Heart left ventricle (tissue), 16 donors: ENCODE measurements around the gene CCS. TPM values are rescaled to one million over a fixed set of nuclear protein-coding genes. Genes with fewer than 3 reads are reported as not detected.

Experiments
- ATAC-seq, 4 donors: fragments of 200-7000 bp; cut with Tn5 transposase; one replicate each; pipeline ENCODE4 v1.9.1; 2020 to 2022; ENCODE audit warnings: moderate library complexity in 4 of 4, mild to moderate bottlenecking in 3 of 4, moderate number of reproducible peaks in 1 of 4
- DNase-seq, 5 donors: peaks; one replicate each; pipeline ENCODE4 v3.0.0-alpha.2; 2020
- H3K27ac ChIP-seq, 12 donors: fragments of 200-600 bp; sonication (generic) in 4 of 12; one replicate each; pipeline versions ENCODE4 v1.5.0 to v1.8.0; 2016 to 2022; ENCODE audit warnings: mild to moderate bottlenecking in 2 of 12
- H3K27me3 ChIP-seq, 9 donors: fragments of 200-600 bp; sonication (generic) in 2 of 9; one replicate each; pipeline versions ENCODE4 v1.5.1 to v1.8.0; 2016 to 2022; ENCODE audit warnings: mild to moderate bottlenecking in 3 of 9
- H3K36me3 ChIP-seq, 9 donors: fragments of 200-600 bp; sonication (generic) in 2 of 9; one replicate each; pipeline versions ENCODE4 v1.5.0 to v1.8.0; 2018 to 2022; ENCODE audit warnings: mild to moderate bottlenecking in 2 of 9
- H3K4me1 ChIP-seq, 12 donors: fragments of 200-600 bp; sonication (generic) in 4 of 12; one replicate each; pipeline versions ENCODE4 v1.5.0 to v1.8.0; 2016 to 2022; ENCODE audit warnings: mild to moderate bottlenecking in 3 of 12
- H3K4me3 ChIP-seq, 12 donors: fragments of 200-600 bp; sonication (generic) in 4 of 12; one replicate each; pipeline versions ENCODE4 v1.5.0 to v1.8.0; 2017 to 2022; ENCODE audit warnings: mild to moderate bottlenecking in 9 of 12, moderate library complexity in 4 of 12
- H3K9me3 ChIP-seq, 12 donors: fragments of 200-600 bp; sonication (generic) in 4 of 12; one replicate each; pipeline versions ENCODE4 v1.5.0 to v1.8.0; 2016 to 2022; ENCODE audit warnings: mild to moderate bottlenecking in 1 of 12
- POLR2A ChIP-seq, 2 donors: fragments of 450-650 bp; IDR thresholded peaks; one replicate each; pipeline ENCODE4 v1.6.1; 2017; ENCODE audit warnings: antibody characterized with exemption in 2 of 2, mild to moderate bottlenecking in 2 of 2, moderate library complexity in 2 of 2
- WGBS, 4 donors: extraction: QIAGEN DNeasy Blood & Tissue Kit in 2 of 4; methylation state at CpG; one replicate each; pipeline versions ENCODE4 v1.1.5 to v1.1.7; 2013 to 2018; 5-methylcytosine and 5-hydroxymethylcytosine counted together
- intact Hi-C, 10 donors: fragments of 100-400 bp; cut with DNase I; formaldehyde crosslinking; loops; one replicate each; pipeline versions ENCODE4 v1.11.1 to v1.14.2; 2022
- polyA plus RNA-seq, 2 donors: library from polyadenylated mRNA; stranded (reverse); fragments of 200-250 nt; gene quantifications; one replicate each; pipeline ENCODE4 v1.2.3, GENCODE V29; 2013
- total RNA-seq, 9 donors: library from RNA; depleted of rRNA in 2 of 9; stranded (reverse); fragments of >200 nt in 2 of 9; fragmentation: NEBNext Ultra II Directional in 3 of 9; extraction: Animal tissue kit (Norgen Biotek cat#: 25700) in 3 of 9; gene quantifications; one replicate each; pipeline versions ENCODE4 v1.1.0 to v1.2.4, GENCODE V29; 2016 to 2023
- TF ChIP-seq, protein P1 (sequence below), 12 donors: fragments of 200-600 bp; sonication (generic) in 4 of 12; IDR thresholded peaks; one replicate each; pipeline versions ENCODE4 v1.5.0 to v1.8.0; 2018 to 2022; ENCODE audit warnings: antibody characterized with exemption in 12 of 12, mild to moderate bottlenecking in 5 of 12
- donor health status: ischemic (EF 13 %, LVEDD 7.1; RV severe dilation, severe dysfunction).
- donor health status: healthy with polysubstance abuse.
- donor health status: DM: no; HTN: yes; CAD: no.
- donor health status: DM: no; HTN: no; CAD: no.
- donor health status: ischemic (EF 25% LVEDD 6.9; RV normal size, moderate dysfunction).
- donor health status: ischemic (EF 25% LVEDD 5.7; RV mildly dilated, moderate dysfunction).
- donor health status: healthy.
- donor health status: DM: yes; HTN: yes; CAD: no.
- donor health status: ischemic (EF 35%, LVEDD 5.7; RV mildly dilated, moderate dysfunction).
- donor health status: nonischemic (EF 11% LVEDD 7.7; RV severe dilation, severe dysfunction).
- donor health status: DM: yes; HTN: yes; CAD: no.
- donor health status: PGD.
- donor health status: ischemic (EF 29% LVEDD 5.4; RV normal size, mild dysfunction).
- donor health status: nonischemic (EF 23%, LVEDD 6.1; RV moderate dilation, normal function).

CCS gene
- total and polyA plus RNA-seq, 11 donors = 13.9 to 41.1 (median 20.1) TPM

DNA sequence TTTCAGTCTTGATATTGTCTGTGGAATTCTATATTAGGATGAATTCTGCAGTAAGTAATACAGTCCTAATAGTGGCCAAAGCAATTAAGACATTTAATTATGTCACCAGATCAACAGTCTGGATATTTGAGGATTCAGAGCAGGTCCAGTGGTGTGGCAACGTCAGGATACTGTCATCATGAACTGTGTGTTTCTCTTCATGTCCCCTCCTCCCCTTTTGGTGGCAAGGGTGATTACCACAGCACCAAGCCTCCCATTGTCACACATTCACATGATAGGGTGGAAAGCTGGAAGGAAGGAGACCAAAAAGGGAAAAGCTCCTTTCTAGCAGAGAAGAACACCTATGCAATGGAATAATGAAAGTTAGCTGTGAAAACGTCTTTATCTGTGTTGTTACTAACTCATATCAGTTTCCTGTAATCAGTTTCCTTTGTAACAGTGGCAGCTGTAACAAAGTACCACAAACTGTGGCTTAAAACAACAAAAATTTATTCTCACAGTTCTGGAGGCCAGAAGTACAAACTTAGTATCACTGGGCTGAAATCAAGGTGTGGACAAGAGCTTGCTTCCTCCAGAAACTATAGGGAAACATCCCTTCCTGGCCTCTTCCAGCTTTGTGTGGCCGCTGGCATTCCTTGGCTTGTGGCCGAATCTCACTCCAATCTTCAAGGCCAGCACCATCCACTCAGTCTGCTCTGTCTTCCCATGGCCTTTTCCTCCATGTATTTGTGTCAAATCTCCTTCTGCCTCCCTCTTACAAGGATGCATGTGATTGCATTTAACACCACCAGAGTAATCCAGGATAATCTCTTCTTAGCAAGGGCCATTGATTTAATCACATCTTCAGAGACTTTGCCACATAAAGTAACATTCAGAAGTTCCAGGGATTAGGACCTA, 17.0 kb downstream of the CCS start:
- Histone ChIP-seq H3K4me1 (peaks cover 0 to 20% (median 10%) of the 10 kb centered on the region in 12 donors), H3K9me3 (no peaks in the 10 kb centered on the region), H3K27ac (peak overlapping the region in 1 of 12 donors; percentile 16), H3K4me3 (no peak overlapping the region), H3K27me3 (no peaks in the 10 kb centered on the region), H3K36me3 (peaks cover 0 to 18% (median 12%) of the 10 kb centered on the region in 9 donors)
- TF ChIP-seq POLR2A (IDR thresholded peaks at IDR 0.05) = no peak
- DNase-seq (no peak), ATAC-seq (no peak)
- intact Hi-C loops = no loop called here
- 69 to 83% (median 74%) methylated on average over 4 of the region's 4 CpGs for whole genome bisulfite sequencing, 4 donors

DNA sequence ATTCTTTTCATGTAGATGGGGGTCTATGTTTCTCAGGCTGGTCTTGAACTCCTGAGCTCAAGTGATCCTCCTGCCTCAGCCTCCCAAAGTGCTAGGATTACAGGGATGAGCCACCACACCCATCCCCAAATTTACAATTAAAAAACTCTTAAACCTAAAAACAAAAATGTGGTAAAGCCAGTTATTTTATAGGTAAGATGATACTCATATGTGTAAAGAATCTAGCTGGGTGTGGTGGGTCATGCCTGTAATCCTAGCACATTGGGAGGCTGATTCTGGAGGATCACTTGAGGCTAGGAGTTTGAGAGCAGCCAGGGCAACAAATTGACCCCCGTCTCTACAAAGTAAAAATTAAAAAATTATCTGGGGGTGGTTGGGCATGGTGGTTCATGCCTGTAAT, 19.5 kb downstream of the CCS start:
- H3K36me3 ChIP-seq = no peaks in the 10 kb centered on the region

DNA sequence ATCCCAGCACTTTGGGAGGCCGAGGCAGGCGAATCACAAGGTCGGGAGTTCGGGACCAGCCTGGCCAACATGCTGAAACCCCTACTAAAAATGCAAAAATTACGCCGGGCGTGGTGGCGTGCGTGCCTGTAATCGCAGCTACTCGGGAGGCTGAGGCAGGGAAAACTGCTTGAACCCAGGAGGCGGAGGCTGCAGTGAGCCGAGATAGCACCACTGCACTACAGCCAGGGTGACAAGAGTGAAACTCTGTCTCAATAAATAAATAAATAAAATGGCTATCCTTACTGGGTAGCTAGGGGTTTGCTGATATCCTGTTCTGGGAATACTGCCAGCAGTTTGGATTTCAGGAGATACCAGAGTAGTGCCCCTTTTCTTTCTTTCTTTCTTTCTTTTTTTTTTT, 21.1 kb downstream of the CCS start:
- TF ChIP-seq, protein P1, sequence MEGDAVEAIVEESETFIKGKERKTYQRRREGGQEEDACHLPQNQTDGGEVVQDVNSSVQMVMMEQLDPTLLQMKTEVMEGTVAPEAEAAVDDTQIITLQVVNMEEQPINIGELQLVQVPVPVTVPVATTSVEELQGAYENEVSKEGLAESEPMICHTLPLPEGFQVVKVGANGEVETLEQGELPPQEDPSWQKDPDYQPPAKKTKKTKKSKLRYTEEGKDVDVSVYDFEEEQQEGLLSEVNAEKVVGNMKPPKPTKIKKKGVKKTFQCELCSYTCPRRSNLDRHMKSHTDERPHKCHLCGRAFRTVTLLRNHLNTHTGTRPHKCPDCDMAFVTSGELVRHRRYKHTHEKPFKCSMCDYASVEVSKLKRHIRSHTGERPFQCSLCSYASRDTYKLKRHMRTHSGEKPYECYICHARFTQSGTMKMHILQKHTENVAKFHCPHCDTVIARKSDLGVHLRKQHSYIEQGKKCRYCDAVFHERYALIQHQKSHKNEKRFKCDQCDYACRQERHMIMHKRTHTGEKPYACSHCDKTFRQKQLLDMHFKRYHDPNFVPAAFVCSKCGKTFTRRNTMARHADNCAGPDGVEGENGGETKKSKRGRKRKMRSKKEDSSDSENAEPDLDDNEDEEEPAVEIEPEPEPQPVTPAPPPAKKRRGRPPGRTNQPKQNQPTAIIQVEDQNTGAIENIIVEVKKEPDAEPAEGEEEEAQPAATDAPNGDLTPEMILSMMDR (IDR thresholded peaks at IDR 0.05) = no peak
- TF ChIP-seq POLR2A (IDR thresholded peaks at IDR 0.05) = no peak
- DNase-seq = no peak
- Histone ChIP-seq H3K36me3 (peaks cover 0 to 4% (median 0%) of the 10 kb centered on the region in 9 donors), H3K9me3 (no peaks in the 10 kb centered on the region), H3K4me1 (peaks cover 0 to 26% (median 18%) of the 10 kb centered on the region in 12 donors), H3K27me3 (no peaks in the 10 kb centered on the region), H3K27ac (no peak overlapping the region), H3K4me3 (no peak overlapping the region)
- WGBS, 4 donors = 73 to 85% (median 76%) methylated on average over 13 of the region's 13 CpGs
- intact Hi-C loops = no loop called here
- ATAC-seq = no peak

More for the DNA sequence above, 19.5 kb downstream of the CCS start:
- H3K4me3 ChIP-seq = no peak overlapping the region
- intact Hi-C loops = no loop called here
- H3K4me1 ChIP-seq = peaks cover 0 to 22% (median 12%) of the 10 kb centered on the region in 12 donors
- ATAC-seq (no peak), DNase-seq (no peak)
- WGBS, 4 donors = 91 to 98% (median 95%) methylated on average over 1 of the region's 1 CpG
- H3K27ac ChIP-seq = no peak overlapping the region
- no peaks in the 10 kb centered on the region for H3K9me3 ChIP-seq
- TF ChIP-seq, protein P1 (IDR thresholded peaks at IDR 0.05) = no peak
- no peak for TF ChIP-seq POLR2A (IDR thresholded peaks at IDR 0.05)
- no peaks in the 10 kb centered on the region for H3K27me3 ChIP-seq

DNA sequence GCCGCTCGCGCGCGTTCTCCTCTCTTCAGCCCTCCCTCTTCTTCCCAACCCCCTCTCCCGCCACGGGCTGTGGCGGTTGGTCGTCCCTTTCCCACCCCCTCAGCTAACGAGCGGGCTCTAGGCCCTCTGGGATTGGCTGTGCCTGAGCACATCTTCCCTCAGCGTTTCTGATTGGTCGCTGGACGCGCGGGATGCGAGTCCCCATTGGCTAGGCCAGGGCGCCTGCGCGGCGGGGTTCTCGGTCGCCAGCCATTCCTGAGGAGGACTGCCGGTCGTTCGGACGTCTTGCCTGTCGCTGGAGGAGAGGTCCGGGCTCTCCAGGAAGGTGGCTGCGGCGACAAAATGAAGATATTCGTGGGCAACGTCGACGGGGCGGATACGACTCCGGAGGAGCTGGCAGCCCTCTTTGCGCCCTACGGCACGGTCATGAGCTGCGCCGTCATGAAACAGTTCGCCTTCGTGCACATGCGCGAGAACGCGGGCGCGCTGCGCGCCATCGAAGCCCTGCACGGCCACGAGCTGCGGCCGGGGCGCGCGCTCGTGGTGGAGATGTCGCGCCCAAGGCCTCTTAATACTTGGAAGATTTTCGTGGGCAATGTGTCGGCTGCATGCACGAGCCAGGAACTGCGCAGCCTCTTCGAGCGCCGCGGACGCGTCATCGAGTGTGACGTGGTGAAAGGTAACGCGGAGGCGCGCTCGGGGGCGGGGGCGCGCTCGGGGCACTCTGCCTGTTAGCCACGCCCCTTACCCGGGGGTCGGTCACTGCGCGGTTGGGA, 23.6 kb downstream of the CCS start, which contains the start of gene RBM14:
Gene RBM14 (plus strand): TSS at position 252 of the 776 bp plus-strand sequence. CDS start 91 bp downstream, at position 343.
- Histone ChIP-seq H3K27ac (peak within 1 kb of the TSS; percentile 62 to 98 (median 93)), H3K9me3 (no peaks in the 10 kb centered on the region), H3K36me3 (peaks cover 0 to 12% (median 5%) of the 10 kb centered on the region in 9 donors), H3K4me1 (peaks cover 2 to 49% (median 37%) of the 10 kb centered on the region in 12 donors), H3K4me3 (peak within 1 kb of the TSS; percentile 75 to 98 (median 86)), H3K27me3 (no peaks in the 10 kb centered on the region)
- ATAC-seq = peak; percentile 95 to 98 (median 98)
- intact Hi-C loops = loop anchor here in 4 of 10 donors (1.0 to 5.0 kb wide), 6 partner anchors 22 to 341 kb away; partner anchors contain the start of genes RBM4 (in 2 of the 4), CCDC87 (in 1 of the 4), CCS (in 1 of the 4) and PC (in 1 of the 4)
- DNase-seq = peak; percentile 99 to 100 (median 99)
- 0% methylated on average over 39 to 90 of the region's 90 CpGs for WGBS, 4 donors
- TF ChIP-seq POLR2A (IDR thresholded peaks at IDR 0.05) = peak; percentile 45 to 97
- TF ChIP-seq, protein P1 (IDR thresholded peaks at IDR 0.05) = no peak
